SK-N-SH (cell line): ENCODE results near the gene CDH23.

Experiments used
- EP300 ChIP-seq, 2 experiments: IDR thresholded peaks; 2 replicates each; pipeline versions ENCODE4 v1.4.0 to v1.6.1; 2012; ENCODE audit warnings: borderline replicate concordance in 1 of 2, low read depth in 1 of 2, low read length in 1 of 2
- EZH2phosphoT487 ChIP-seq: fragments of 200-600 bp; sonication (generic); IDR thresholded peaks from 2 replicates; pipeline ENCODE4 v1.6.1; 2017; ENCODE audit warnings: low read depth, mixed run types, mild to moderate bottlenecking, antibody characterized with exemption, moderate library complexity, borderline replicate concordance
- POLR2AphosphoS5 ChIP-seq: IDR thresholded peaks from 2 replicates; pipeline ENCODE4 v1.6.1; 2012; ENCODE audit warnings: low read depth, low read length
- SIN3A ChIP-seq: IDR thresholded peaks from 2 replicates; pipeline ENCODE4 v1.6.1; 2012; ENCODE audit warnings: low read depth, mild to moderate bottlenecking, low read length, moderate library complexity, borderline replicate concordance
- TEAD4 ChIP-seq: IDR thresholded peaks from 2 replicates; pipeline ENCODE4 v1.4.0; 2012; ENCODE audit warnings: mild to moderate bottlenecking, borderline replicate concordance; ENCODE audit not compliant: insufficient read depth
- YY1 ChIP-seq: IDR thresholded peaks from 2 replicates; pipeline ENCODE4 v1.4.0; 2012; ENCODE audit warnings: low read depth, mild to moderate bottlenecking
- TF ChIP-seq, protein P1 (sequence below): IDR thresholded peaks from 2 replicates; pipeline ENCODE4 v1.4.0; 2012; ENCODE audit warnings: low read depth
- TF ChIP-seq, protein P2 (sequence below): fragments of 200-600 bp; sonication (generic); IDR thresholded peaks from 2 replicates; pipeline ENCODE4 v1.6.1; 2017; ENCODE audit warnings: antibody characterized with exemption, mild to moderate bottlenecking, moderate library complexity

DNA sequence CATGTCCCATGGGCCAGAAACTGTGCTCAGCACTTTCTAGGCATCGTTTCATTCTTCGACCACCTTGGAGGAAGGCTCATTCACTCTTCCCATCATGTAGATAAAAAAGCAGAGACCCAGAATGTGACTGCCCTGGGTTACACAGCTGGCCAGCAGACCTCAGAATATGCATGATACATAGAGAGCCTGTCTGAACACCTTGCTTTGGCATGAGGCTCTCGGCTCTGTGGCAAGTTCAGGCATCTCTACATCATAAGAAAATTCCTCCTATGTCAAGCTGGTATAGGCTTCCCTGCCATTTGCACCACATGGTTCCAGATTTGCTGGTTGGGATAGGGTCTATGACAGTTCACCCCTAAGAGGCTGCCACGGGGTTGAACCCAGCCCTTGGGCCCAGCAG lies 134.1 kb downstream of the CDH23 start:
- TF ChIP-seq TEAD4: no peak
- no peak for TF ChIP-seq EZH2phosphoT487
- TF ChIP-seq POLR2AphosphoS5: no peak
- no peak for TF ChIP-seq YY1
- no peak for TF ChIP-seq EP300 (IDR thresholded peaks at IDR 0.05; ENCODE audit: borderline replicate concordance in 1 of 2, low read depth in 1 of 2, low read length in 1 of 2)
- TF ChIP-seq, protein P1, sequence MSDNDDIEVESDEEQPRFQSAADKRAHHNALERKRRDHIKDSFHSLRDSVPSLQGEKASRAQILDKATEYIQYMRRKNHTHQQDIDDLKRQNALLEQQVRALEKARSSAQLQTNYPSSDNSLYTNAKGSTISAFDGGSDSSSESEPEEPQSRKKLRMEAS: no peak
- no peak for TF ChIP-seq SIN3A
- TF ChIP-seq, protein P2, sequence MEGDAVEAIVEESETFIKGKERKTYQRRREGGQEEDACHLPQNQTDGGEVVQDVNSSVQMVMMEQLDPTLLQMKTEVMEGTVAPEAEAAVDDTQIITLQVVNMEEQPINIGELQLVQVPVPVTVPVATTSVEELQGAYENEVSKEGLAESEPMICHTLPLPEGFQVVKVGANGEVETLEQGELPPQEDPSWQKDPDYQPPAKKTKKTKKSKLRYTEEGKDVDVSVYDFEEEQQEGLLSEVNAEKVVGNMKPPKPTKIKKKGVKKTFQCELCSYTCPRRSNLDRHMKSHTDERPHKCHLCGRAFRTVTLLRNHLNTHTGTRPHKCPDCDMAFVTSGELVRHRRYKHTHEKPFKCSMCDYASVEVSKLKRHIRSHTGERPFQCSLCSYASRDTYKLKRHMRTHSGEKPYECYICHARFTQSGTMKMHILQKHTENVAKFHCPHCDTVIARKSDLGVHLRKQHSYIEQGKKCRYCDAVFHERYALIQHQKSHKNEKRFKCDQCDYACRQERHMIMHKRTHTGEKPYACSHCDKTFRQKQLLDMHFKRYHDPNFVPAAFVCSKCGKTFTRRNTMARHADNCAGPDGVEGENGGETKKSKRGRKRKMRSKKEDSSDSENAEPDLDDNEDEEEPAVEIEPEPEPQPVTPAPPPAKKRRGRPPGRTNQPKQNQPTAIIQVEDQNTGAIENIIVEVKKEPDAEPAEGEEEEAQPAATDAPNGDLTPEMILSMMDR: no peak
